Measurements from ENCODE around the gene BCR. TPM values are rescaled to one million over a fixed set of nuclear protein-coding genes. Genes with fewer than 3 reads are reported as not detected.
A peak's percentile ranks its signal among the peaks of the same experiment; 100 is the strongest.

The BCR gene
- total RNA-seq, 1 experiment from 2014 or later = 27.0 TPM

- Histone ChIP-seq H3K9me3 (replicated peaks) (no peaks in the 10 kb centered on the region), H3K27ac (peak overlapping the region; percentile 26), H3K4me1 (replicated peaks) (peaks cover 60% of the 10 kb centered on the region), H3K36me3 (peaks cover 3% of the 10 kb centered on the region; the same call in 1 of the 2 replicates), H3K27me3 (replicated peaks) (no peaks in the 10 kb centered on the region), H3K4me3 (no peak overlapping the region)
- DNase-seq (ENCODE audit: low read depth in 1 of 2, low spot score in 2 of 2) = peak in 1 of 2 experiments; percentile 36
Measured at GRCh38 chr22:23215294-23216241, 35.3 kb downstream of the BCR start.

- Histone ChIP-seq H3K4me3 (no peak overlapping the region), H3K27me3 (replicated peaks) (no peaks in the 10 kb centered on the region), H3K36me3 (peaks cover 3% of the 10 kb centered on the region; the same call in 1 of the 2 replicates), H3K27ac (peak overlapping the region; percentile 26; the same call in 1 of the 2 replicates), H3K4me1 (replicated peaks) (peaks cover 63% of the 10 kb centered on the region), H3K9me3 (replicated peaks) (no peaks in the 10 kb centered on the region)
- DNase-seq (ENCODE audit: low read depth in 1 of 2, low spot score in 2 of 2) = no peak
Measured at GRCh38 chr22:23216461-23217170, 36.3 kb downstream of the BCR start.

GRCh38 chr22:23217171-23218052, 37.1 kb downstream of the BCR start:
- Histone ChIP-seq H3K27me3 (replicated peaks) (no peaks in the 10 kb centered on the region), H3K4me1 (replicated peaks) (peaks cover 63% of the 10 kb centered on the region), H3K27ac (no peak overlapping the region), H3K4me3 (no peak overlapping the region), H3K9me3 (replicated peaks) (no peaks in the 10 kb centered on the region), H3K36me3 (peaks cover 3% of the 10 kb centered on the region; the same call in 1 of the 2 replicates)
- DNase-seq (ENCODE audit: low read depth in 1 of 2, low spot score in 2 of 2) = no peak

GRCh38 chr22:23218053-23218866, 38.0 kb downstream of the BCR start:
- Histone ChIP-seq H3K9me3 (replicated peaks) (no peaks in the 10 kb centered on the region), H3K4me1 (replicated peaks) (peaks cover 63% of the 10 kb centered on the region), H3K36me3 (peaks cover 3% of the 10 kb centered on the region; the same call in 1 of the 2 replicates), H3K27ac (no peak overlapping the region), H3K4me3 (no peak overlapping the region), H3K27me3 (replicated peaks) (no peaks in the 10 kb centered on the region)
- DNase-seq (ENCODE audit: low read depth in 1 of 2, low spot score in 2 of 2) = no peak

GRCh38 chr22:23218867-23219251, 38.5 kb downstream of the BCR start:
- H3K4me3 ChIP-seq = no peak overlapping the region
- H3K9me3 ChIP-seq (replicated peaks) = no peaks in the 10 kb centered on the region
- no peaks in the 10 kb centered on the region for H3K27me3 ChIP-seq (replicated peaks)
- H3K4me1 ChIP-seq (replicated peaks) = peaks cover 63% of the 10 kb centered on the region
- H3K27ac ChIP-seq = no peak overlapping the region
- peaks cover 3% of the 10 kb centered on the region; the same call in 1 of the 2 replicates for H3K36me3 ChIP-seq
- DNase-seq (ENCODE audit: low read depth in 1 of 2, low spot score in 2 of 2) = peak; percentile 78 to 79

- Histone ChIP-seq H3K9me3 (replicated peaks) (no peaks in the 10 kb centered on the region), H3K27me3 (replicated peaks) (no peaks in the 10 kb centered on the region), H3K4me3 (no peak overlapping the region), H3K36me3 (peaks cover 3% of the 10 kb centered on the region; the same call in 1 of the 2 replicates), H3K27ac (no peak overlapping the region), H3K4me1 (replicated peaks) (peaks cover 65% of the 10 kb centered on the region)
- DNase-seq (ENCODE audit: low read depth in 1 of 2, low spot score in 2 of 2) = no peak
Measured at GRCh38 chr22:23219317-23219716, 39.0 kb downstream of the BCR start.

- Histone ChIP-seq H3K9me3 (replicated peaks) (no peaks in the 10 kb centered on the region), H3K4me3 (no peak overlapping the region), H3K27ac (no peak overlapping the region), H3K27me3 (replicated peaks) (no peaks in the 10 kb centered on the region), H3K36me3 (no peaks in the 10 kb centered on the region; the same call in 1 of the 2 replicates), H3K4me1 (replicated peaks) (peaks cover 67% of the 10 kb centered on the region)
- DNase-seq (ENCODE audit: low read depth in 1 of 2, low spot score in 2 of 2) = peak; percentile 31 to 62
Measured at GRCh38 chr22:23219822-23220484, 39.6 kb downstream of the BCR start.

GRCh38 chr22:23220485-23221350, 40.4 kb downstream of the BCR start:
- DNase-seq (ENCODE audit: low read depth in 1 of 2, low spot score in 2 of 2) = no peak
- Histone ChIP-seq H3K27ac (no peak overlapping the region), H3K27me3 (replicated peaks) (no peaks in the 10 kb centered on the region), H3K9me3 (replicated peaks) (no peaks in the 10 kb centered on the region), H3K36me3 (no peaks in the 10 kb centered on the region; the same call in 1 of the 2 replicates), H3K4me1 (replicated peaks) (peaks cover 67% of the 10 kb centered on the region), H3K4me3 (no peak overlapping the region)

- peaks cover 67% of the 10 kb centered on the region for H3K4me1 ChIP-seq (replicated peaks)
- no peak for DNase-seq (ENCODE audit: low read depth in 1 of 2, low spot score in 2 of 2)
- H3K9me3 ChIP-seq (replicated peaks) = no peaks in the 10 kb centered on the region
- no peaks in the 10 kb centered on the region for H3K27me3 ChIP-seq (replicated peaks)
- no peak overlapping the region for H3K27ac ChIP-seq
- no peak overlapping the region for H3K4me3 ChIP-seq
- H3K36me3 ChIP-seq = no peaks in the 10 kb centered on the region; the same call in 1 of the 2 replicates
Measured at GRCh38 chr22:23221351-23221804, 41.1 kb downstream of the BCR start.

- H3K27ac ChIP-seq = no peak overlapping the region
- peaks cover 67% of the 10 kb centered on the region for H3K4me1 ChIP-seq (replicated peaks)
- H3K9me3 ChIP-seq (replicated peaks) = no peaks in the 10 kb centered on the region
- no peaks in the 10 kb centered on the region; the same call in 1 of the 2 replicates for H3K36me3 ChIP-seq
- no peaks in the 10 kb centered on the region for H3K27me3 ChIP-seq (replicated peaks)
- no peak for DNase-seq (ENCODE audit: low read depth in 1 of 2, low spot score in 2 of 2)
- H3K4me3 ChIP-seq = no peak overlapping the region
Measured at GRCh38 chr22:23222033-23222792, 41.9 kb downstream of the BCR start.

Data from SJSA1 (cell line).